Gastroesophageal sphincter (tissue), 4 donors: ENCODE measurements around the gene RUNDC1. TPM values are rescaled to one million over a fixed set of nuclear protein-coding genes. Genes with fewer than 3 reads are reported as not detected.

Experiments
- ATAC-seq: fragments of 150-250 bp; one replicate; pipeline ENCODE4 v1.9.1; 2016; ENCODE audit warnings: mild to moderate bottlenecking, moderate library complexity
- H3K27ac ChIP-seq, 4 donors: fragments of 200-600 bp; sonication (generic) in 3 of 4; 1 replicate in 3 of 4; 2 replicates in 1 of 4; pipeline ENCODE4 v1.5.1; 2016 to 2019
- H3K27me3 ChIP-seq: fragments of 200-600 bp; sonication (generic); one replicate; pipeline ENCODE4 v1.5.1; 2019
- H3K36me3 ChIP-seq, 2 donors: fragments of 200-600 bp; sonication (generic); one replicate each; pipeline ENCODE4 v1.5.1; 2019; ENCODE audit warnings: control low read depth in 1 of 2
- H3K4me1 ChIP-seq, 3 donors: fragments of 200-600 bp; sonication (generic); 1 replicate in 2 of 3; 2 replicates in 1 of 3; pipeline ENCODE4 v1.5.1; 2016 to 2019; ENCODE audit warnings: control low read depth in 2 of 3
- H3K4me3 ChIP-seq, 2 donors: fragments of 200-600 bp; sonication (generic); one replicate each; pipeline ENCODE4 v1.5.1; 2019; ENCODE audit warnings: mild to moderate bottlenecking in 1 of 2, moderate library complexity in 1 of 2
- H3K9me3 ChIP-seq, 3 donors: fragments of 200-600 bp; sonication (generic); one replicate each; pipeline ENCODE4 v1.5.1; 2017 to 2019; ENCODE audit warnings: control low read depth in 2 of 3
- EP300 ChIP-seq: sonication (generic); formaldehyde crosslinking; IDR thresholded peaks from one replicate; pipeline ENCODE4 v1.6.1; 2017; ENCODE audit warnings: antibody characterized with exemption, mild to moderate bottlenecking
- POLR2A ChIP-seq, 2 donors: fragments of 450-650 bp; IDR thresholded peaks; one replicate each; pipeline ENCODE4 v1.6.1; 2017; ENCODE audit warnings: antibody characterized with exemption in 2 of 2, mild to moderate bottlenecking in 2 of 2, moderate library complexity in 1 of 2
- POLR2AphosphoS5 ChIP-seq: sonication (generic); formaldehyde crosslinking; IDR thresholded peaks from one replicate; pipeline ENCODE4 v1.6.1; 2017; ENCODE audit warnings: antibody characterized with exemption
- WGBS, 2 donors: methylation state at CpG; one replicate each; pipeline ENCODE4 v1.1.5; 2018; ENCODE audit warnings: low coverage in 1 of 2; 5-methylcytosine and 5-hydroxymethylcytosine counted together
- total RNA-seq, 4 donors: library from RNA; depleted of rRNA; stranded (reverse); fragments of >200 nt; gene quantifications; one replicate each; pipeline ENCODE4 v1.1.0, GENCODE V29; 2016
- TF ChIP-seq, protein P1 (sequence below), 4 experiments: fragments of 200-600 bp in 2 of 4; fragments of 450-650 bp in 2 of 4; sonication (generic) in 1 of 4; IDR thresholded peaks; one replicate each; pipeline ENCODE4 v1.5.1; 2017 to 2019; ENCODE audit warnings: antibody characterized with exemption in 4 of 4, mild to moderate bottlenecking in 2 of 4, moderate library complexity in 2 of 4

The RUNDC1 gene
- total RNA-seq, 4 donors from 2014 or later = 16.4 to 20.9 (median 19.4) TPM

DNA sequence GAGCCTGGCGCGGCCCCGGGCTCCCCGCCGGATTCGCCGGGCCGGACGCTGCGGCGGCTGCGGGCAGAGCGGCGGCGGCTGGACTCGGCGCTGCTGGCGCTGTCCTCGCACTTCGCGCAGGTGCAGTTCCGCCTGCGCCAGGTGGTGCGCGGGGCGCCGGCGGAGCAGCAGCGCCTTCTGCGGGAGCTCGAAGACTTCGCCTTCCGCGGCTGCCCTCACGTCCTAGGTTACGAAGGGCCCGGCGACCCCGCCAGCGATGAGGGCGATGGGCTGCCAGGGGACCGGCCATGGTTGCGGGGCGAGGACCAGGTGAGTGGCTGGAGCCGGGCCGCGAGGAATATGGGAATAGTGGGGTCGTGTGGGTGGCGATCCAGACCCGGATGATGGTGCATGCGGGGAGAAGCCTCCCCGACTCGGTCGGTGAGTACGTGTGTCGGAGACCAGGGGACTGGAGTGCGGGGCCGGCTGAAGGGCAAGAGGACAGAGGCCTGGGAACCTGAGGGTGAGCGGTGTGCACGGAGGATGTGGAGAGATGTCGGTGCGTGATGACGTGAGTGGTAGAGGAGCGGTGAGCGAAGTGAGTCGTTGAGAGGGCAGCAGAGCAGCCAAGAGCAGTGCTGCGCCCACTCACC lies 517 bp downstream of the RUNDC1 start:
- WGBS, 2 donors = 0 to 1% methylated on average over 5 to 18 of the region's 67 CpGs
- peak; percentile 65 for ATAC-seq

DNA sequence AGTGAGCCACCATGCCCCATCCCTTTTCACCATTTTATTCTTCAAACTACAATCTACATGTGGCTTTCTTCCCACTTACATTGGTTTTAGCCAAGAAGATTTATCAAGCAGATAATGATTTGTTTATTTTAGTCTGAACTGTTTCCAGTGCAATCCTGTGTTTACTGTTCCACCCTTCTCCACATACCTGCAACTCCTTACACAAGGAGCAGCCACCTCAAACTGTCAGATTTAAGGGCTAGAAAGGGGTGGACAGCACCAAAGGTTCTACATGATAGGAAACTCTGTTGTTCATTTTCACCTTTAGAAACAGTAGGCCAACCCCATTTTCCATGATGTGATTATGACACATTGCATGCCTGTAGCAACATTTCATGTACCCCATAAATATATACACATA lies 1.9 kb downstream of the RUNDC1 start:
- H3K27me3 ChIP-seq = no peaks in the 10 kb centered on the region
- peaks cover 0 to 37% of the 10 kb centered on the region in 2 donors for H3K36me3 ChIP-seq
- no peak overlapping the region for H3K4me3 ChIP-seq
- no peak overlapping the region for H3K27ac ChIP-seq
- H3K9me3 ChIP-seq = no peaks in the 10 kb centered on the region
- peaks cover 0 to 31% (median 11%) of the 10 kb centered on the region in 3 donors for H3K4me1 ChIP-seq
- TF ChIP-seq, protein P1, sequence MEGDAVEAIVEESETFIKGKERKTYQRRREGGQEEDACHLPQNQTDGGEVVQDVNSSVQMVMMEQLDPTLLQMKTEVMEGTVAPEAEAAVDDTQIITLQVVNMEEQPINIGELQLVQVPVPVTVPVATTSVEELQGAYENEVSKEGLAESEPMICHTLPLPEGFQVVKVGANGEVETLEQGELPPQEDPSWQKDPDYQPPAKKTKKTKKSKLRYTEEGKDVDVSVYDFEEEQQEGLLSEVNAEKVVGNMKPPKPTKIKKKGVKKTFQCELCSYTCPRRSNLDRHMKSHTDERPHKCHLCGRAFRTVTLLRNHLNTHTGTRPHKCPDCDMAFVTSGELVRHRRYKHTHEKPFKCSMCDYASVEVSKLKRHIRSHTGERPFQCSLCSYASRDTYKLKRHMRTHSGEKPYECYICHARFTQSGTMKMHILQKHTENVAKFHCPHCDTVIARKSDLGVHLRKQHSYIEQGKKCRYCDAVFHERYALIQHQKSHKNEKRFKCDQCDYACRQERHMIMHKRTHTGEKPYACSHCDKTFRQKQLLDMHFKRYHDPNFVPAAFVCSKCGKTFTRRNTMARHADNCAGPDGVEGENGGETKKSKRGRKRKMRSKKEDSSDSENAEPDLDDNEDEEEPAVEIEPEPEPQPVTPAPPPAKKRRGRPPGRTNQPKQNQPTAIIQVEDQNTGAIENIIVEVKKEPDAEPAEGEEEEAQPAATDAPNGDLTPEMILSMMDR (IDR thresholded peaks at IDR 0.05) = no peak
- no peak for TF ChIP-seq POLR2A (IDR thresholded peaks at IDR 0.05)
- TF ChIP-seq POLR2AphosphoS5 = no peak
- TF ChIP-seq EP300 = no peak
- ATAC-seq = no peak

More for the DNA sequence above, 517 bp downstream of the RUNDC1 start:
- H3K4me1 ChIP-seq = peaks cover 0 to 31% (median 11%) of the 10 kb centered on the region in 3 donors
- H3K36me3 ChIP-seq = peaks cover 0 to 23% of the 10 kb centered on the region in 2 donors
- H3K27me3 ChIP-seq = no peaks in the 10 kb centered on the region
- TF ChIP-seq POLR2AphosphoS5 = no peak
- TF ChIP-seq, protein P1 (IDR thresholded peaks at IDR 0.05) = peak in 3 of 4 experiments; percentile 10 to 42 (median 36)
- peak overlapping the region; percentile 72 to 98 for H3K4me3 ChIP-seq
- no peaks in the 10 kb centered on the region for H3K9me3 ChIP-seq
- H3K27ac ChIP-seq = peak overlapping the region; percentile 35 to 92 (median 86)

DNA sequence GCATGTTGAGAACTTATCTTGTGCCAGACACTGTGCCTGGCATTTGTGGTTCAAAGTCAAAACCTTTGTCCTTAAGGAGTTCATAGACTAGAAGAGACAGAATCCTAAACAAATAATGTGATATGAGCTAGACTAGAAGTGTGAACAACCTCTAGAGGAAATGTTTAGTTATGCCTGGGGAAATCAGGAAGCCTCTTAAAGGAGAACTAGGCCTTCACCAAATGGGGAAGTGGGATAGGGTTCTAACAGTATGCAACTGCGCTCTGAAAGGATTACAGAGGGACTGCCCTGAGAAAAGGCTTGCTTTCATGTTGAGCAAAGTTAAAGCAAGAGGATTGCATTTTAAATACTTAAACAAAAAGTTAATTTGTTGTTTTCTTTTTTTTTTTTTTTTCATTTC lies 4.9 kb downstream of the RUNDC1 start:
- peaks cover 0 to 67% of the 10 kb centered on the region in 2 donors for H3K36me3 ChIP-seq
- TF ChIP-seq POLR2A (IDR thresholded peaks at IDR 0.05) = no peak
- no peak for TF ChIP-seq POLR2AphosphoS5
- no peak for TF ChIP-seq EP300
- TF ChIP-seq, protein P1 (IDR thresholded peaks at IDR 0.05) = no peak
- no peak overlapping the region for H3K27ac ChIP-seq
- no peaks in the 10 kb centered on the region for H3K9me3 ChIP-seq
- H3K27me3 ChIP-seq = no peaks in the 10 kb centered on the region
- H3K4me1 ChIP-seq = peaks cover 0 to 17% (median 8%) of the 10 kb centered on the region in 3 donors
- ATAC-seq = no peak
- 75% methylated on average over 1 of the region's 1 CpG; no CpG with 5 or more reads in 1 of the 2 donors for WGBS, 2 donors
- no peak overlapping the region for H3K4me3 ChIP-seq

DNA sequence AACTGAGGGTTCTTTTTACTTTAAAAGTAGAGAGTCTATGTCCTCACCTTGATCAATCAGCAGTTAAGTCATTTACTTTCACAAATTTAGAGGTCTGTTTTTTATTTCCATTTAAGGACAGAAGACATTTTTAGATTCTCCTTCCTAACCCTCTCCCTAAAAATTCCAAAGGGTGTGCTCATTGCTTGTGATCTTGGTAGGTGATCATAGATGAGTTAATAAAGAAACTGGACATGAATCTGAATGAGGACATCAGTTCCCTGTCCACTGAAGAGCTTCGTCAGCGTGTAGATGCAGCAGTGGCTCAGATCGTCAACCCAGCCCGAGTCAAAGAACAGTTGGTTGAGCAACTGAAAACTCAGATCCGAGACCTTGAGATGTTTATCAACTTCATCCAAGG lies 8.8 kb downstream of the RUNDC1 start:
- H3K27ac ChIP-seq = no peak overlapping the region
- no peaks in the 10 kb centered on the region for H3K4me1 ChIP-seq
- no peaks in the 10 kb centered on the region for H3K9me3 ChIP-seq
- H3K27me3 ChIP-seq = no peaks in the 10 kb centered on the region
- ATAC-seq = no peak
- H3K4me3 ChIP-seq = no peak overlapping the region
- H3K36me3 ChIP-seq = peaks cover 0 to 97% of the 10 kb centered on the region in 2 donors
- TF ChIP-seq POLR2AphosphoS5 = no peak
- TF ChIP-seq, protein P1 (IDR thresholded peaks at IDR 0.05) = no peak
- TF ChIP-seq POLR2A (IDR thresholded peaks at IDR 0.05) = no peak
- no peak for TF ChIP-seq EP300
- 84 to 100% methylated on average over 2 to 5 of the region's 5 CpGs for WGBS, 2 donors
